CD4-positive, alpha-beta T cell treated with Interleukin-6 for 4 hours (primary cell): Measurements from ENCODE around the gene RHEX.

Experiments used
- DNase-seq: peaks from one replicate; pipeline ENCODE4 v3.0.0-alpha.2; 2020; ENCODE audit warnings: mixed read lengths

The RHEX gene

DNA sequence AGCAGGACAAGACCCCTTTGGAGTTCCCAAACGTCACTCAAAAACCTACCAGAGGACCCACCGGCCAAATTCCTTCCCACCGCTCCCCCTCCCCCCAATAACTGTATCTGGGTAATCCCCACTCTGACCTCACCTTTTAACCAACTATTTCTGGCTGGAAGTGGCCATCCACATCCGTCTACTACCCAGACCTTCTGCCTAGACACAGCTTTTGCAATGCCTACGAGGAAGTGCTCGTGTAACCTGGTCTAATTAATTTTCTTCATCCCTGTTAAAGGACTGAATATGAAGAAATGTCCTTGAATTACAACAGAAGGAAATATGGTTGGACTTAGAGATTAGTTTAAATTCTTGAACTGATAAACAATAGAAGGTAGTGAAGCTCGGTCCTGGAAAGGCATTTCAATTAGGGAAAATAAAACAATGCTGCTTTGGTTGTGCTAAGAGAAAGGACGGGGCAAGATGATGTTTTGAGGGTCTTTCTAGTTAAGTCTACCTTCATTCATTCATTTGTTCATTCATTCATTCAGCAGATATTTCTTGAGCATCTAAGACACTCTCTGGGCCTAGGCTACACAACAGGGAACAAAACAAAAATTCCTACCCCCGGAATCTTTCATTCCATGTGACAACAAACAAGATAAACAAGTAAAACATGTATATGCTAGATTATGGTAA, 45.4 kb downstream of the RHEX start:
- DNase-seq: no peak

DNA sequence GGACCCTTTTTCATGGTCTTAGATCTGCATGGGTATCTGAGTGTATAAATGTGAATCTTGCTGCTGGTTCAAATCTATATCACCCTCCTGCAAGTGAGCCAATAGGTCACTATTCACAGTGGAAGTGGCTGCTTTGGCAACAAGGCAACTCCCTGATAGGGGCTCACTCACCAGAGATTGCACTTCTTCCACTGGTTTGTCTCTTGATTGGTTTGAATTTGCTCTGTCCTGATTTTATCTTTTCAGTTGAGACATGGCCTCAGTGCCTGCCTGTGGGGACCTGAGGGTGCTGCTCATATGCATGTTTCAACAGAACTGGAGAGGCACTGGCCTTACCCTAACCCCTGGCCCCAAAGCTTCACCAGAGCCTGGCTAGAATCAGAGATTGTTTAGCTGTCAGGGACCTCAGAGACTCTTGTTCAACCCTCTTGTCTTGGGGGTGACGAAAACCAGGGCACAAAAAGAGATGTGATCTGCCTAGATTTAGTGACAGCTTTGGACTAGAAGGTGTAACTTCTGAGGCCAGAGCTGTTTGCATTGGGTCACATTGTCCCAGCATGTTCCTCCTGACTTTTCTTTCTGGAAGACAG, 47.3 kb downstream of the RHEX start:
- no peak for DNase-seq

DNA sequence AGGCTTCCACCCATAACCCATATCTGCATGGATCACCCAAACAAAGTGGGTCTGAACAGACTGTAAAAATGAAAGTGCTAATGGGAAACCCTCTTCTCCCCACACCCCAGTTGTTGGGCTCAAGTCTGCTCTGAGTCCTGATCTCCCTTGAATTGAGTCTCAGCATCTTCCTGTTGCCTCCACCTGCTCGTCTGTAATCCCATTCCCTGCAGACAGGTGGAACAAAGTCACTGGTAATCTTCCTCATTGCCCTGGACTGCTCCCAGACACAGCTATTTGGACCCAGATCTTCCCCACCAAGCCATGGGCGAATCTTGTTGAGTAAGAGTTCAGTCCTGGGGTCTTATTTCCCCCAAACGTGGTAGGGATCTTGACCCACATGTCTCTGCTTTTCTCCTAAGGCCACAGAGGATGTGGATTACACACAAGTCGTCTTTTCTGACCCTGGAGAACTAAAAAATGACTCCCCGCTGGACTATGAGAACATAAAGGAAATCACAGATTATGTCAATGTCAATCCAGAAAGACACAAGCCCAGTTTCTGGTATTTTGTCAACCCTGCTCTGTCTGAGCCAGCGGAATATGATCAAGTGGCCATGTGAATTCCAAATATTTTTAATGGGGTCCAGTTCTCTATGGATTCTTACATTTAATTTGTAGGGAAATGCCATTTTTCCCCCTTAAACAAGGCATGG, 48.5 kb downstream of the RHEX start:
- no peak for DNase-seq

DNA sequence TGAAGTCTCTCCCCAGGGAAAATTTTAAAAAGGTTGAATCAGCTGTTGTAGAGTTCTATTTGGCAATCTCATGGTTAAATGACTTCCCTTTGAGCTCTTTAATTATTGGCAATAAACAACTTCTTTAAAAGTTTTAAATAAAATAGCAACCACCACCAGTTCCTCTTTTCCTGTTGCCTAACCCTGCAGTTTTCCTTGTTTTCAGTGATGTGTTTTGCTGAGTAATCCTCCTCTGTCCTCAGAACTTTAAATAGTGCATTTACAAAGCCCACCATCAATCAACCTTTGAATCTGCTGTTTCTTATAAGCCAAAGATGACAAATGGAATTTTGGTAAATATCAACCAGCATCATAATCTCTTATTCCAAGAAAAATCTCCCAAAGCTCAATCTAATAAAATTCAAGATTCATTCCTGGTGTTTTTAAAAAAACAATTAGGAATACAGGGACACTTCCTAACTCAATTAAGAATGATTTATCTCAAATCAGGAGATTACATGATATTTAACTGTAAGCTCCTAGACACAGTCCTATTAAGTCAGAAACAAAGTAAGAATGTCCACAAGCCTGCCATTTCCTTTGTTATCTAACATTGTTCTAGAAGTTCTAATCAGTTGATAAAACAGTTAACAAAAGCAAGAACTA, 49.4 kb downstream of the RHEX start:
- no peak for DNase-seq

DNA sequence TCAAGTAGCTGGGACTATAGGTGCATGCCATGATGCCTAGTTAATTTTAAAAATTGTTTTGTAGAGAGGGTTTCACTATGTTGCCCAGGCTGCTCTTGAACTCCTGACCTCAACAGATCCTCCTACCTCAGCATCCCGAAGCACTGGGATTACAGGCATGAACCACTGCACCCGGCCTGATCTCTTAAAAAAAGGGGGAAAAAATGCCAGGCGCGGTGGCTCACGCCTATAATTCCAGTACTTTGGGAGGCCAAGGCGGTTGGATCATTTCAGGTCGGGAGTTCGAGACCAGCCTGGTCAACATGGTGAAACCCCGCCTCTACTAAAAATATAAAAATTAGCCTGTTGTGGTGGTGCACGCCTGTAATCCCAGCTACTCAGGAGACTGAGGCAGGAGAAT, 51.0 kb downstream of the RHEX start:
- no peak for DNase-seq

GRCh38 chr1:206105464-206105995, 52.6 kb downstream of the RHEX start:
- DNase-seq: no peak

- DNase-seq: peak; percentile 77
Observed at GRCh38 chr1:206106328-206107167, 53.6 kb downstream of the RHEX start.

DNA sequence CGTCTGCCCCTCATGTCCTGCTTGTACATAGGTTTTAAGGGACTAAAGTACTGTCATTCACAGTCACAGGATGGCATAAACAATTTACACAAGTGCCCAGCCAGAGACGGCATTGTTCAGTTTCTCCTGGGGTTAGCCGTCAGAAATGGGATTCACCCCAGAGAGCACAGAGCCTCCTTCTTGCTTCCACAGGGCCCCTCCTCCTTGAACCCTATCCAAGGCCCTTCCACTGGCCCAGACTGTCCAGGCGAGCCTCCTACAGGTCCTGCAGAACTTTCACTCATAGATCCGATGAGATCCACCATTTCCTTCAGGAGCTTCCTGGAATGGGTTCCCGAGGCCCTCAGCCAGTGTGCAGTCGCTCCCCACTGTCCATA, 54.2 kb downstream of the RHEX start:
- DNase-seq: no peak

DNA sequence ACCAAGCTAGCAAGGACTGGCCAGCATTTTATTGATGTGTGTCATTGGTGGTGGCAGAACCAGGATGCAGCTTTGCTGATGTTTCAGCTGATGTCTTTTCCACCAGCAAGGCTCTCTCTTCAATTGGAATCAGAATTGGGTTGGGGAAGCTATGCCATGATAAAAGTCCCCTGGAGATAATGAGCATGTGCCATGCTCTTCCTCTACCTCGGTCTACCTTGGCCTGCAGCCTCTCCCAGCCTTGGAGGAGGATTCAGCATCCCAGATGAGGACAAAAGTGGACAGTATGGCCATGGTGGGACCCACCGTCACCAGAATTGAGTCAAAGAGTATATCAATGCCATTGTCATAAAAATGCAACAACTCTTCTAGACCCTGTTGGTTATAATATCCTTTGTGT, 55.7 kb downstream of the RHEX start:
- DNase-seq: no peak

GRCh38 chr1:206109718-206110117, 56.7 kb downstream of the RHEX start:
- DNase-seq: no peak

DNA sequence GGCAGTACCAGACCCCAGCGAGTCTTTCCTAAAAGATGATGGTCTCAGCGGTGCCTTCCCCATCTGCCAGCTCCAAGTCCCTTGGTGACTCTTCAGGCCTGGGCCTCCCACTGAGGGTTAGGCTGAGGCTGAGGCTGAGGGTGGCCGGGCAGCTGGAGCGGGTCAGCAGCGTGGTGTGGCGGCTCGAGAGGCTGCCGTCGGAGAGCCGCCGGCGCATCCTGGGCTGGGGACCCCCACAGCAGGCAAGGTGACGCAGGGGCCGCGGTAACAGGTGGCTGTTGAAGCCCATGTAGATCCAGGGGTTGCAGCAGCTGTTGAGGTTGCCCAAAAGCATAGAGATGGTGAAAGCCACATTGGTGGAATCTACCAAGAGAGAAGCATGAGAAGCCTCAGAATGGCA, 57.2 kb downstream of the RHEX start:
- DNase-seq: no peak

DNA sequence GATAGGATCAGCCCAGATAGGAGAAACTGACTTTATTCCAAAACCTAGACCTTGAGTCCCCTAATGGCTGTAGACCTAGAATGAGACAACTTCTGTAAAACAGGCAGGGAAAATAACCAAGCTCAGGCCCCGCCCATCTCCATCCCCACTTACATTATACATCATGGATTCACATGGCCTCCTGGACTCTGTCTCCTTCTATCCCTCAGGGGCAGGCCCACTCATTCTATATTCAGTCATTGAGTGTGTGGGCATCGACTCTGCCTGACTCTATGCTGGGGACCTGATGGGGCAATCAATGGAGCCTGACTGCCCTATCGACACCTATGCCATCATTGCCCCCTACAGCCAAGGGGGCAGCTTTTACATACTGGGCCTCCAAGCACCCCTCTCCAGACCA, 57.8 kb downstream of the RHEX start:
- no peak for DNase-seq

DNA sequence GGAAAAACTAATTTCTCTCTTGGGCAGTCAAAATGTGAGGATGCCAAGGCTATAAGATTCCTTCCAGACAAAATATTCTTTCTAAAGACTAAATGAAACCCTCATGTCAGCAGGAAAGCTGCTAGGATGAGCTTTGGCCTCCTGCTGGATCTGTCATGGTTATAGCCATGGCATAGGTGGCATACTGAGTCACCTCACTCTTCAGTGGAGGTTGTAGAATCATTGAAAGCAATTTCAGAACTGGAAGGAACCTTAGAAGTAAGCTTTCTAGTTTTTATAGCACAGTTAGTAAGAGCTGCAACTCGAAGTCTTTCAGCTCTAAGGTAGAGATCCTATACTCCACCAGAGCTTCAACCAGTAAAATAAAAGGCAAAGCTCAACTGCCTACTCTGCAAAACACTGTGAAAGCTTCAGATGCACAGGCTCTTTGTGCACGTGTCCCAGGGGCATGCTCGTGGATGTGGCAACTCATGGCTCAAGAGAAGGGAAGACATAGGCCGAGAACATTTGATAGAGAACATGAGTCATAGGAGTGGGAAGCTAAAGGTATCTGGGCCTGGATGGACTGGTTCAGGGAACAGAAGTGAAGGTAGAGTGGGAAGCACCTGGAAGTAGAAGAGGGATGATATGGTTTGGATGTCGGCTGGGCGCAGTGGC, 58.4 kb downstream of the RHEX start:
- DNase-seq: no peak

DNA sequence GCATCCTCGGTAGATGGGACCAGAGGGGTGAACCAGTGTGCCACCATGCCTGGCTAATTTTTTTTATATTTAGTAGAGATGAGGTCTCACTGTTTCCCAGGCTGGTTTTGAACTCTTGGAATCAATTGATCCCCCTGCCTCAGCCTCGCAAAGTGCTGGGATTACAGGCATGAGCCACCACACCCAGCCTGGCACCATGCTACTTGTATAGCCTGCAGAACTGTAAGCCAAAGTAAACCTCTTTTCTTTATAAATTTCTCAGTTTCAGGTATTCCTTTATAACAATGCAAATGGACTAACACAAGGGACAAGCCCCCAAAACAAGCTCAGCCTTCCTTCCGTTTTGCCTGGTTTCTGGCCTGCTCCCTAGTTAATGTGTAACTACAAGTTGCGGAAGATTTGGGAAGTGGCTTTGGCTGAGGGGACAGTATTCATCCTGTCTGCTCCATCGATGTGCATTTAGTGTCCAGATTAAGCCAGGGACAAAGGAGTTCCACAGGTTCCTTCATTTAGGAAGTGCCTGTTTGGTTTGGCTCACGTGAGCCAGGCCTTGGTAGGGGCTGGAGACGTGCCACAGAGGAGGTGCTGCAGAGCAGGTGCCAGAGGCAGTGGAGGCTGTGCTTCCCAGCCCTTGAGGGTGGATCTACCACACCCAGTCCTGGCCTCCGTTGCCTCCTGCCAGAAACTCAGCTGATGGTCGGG, 59.8 kb downstream of the RHEX start:
- DNase-seq: no peak

DNA sequence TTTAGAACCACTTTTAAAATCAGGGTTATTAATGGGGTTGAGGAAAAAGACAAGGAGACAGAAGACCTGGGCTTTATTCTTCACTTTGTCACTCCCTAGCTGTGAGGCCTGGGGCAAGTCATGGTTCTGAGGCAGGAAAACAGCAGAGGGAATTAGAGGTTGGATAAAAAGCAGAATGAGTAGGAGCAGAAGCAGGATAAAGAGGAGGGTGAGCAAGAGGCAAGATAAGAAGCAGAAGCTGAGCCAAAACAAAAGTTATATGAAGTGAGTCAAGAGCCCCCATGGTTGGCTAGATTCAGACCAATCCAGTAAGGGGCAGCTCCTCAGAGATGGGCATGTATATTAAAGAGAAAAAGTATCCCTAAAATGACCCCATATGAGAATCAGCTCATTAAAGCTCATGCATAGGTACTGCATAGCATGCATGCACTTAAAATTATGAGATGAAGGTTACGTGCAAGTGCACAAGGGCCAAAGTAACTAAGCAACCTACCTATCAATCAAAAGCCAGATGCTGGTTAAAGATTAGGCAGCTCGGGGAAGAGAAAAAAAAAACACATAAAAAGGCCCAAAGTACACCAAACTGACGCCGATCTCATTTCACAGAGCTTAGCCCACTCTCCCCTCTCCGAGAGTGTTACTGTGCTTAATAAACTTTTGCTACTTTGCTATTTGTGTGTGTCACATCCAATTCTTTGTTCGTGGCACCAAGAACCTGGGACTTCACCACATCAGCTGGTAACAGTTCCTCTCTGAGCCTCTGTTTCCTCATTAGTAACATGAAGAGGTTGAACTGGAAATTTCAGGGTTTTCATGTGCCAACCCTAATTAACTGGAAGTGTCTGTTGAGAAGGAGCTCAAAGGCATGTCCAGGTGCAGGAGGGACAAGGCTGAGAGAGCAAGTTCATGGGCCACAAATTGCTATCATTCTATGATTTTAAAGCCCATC, 62.0 kb downstream of the RHEX start:
- no peak for DNase-seq

GRCh38 chr1:206115791-206116190, 62.8 kb downstream of the RHEX start:
- DNase-seq: no peak

- no peak for DNase-seq
Observed at GRCh38 chr1:206116191-206116872, 63.4 kb downstream of the RHEX start.

GRCh38 chr1:206116873-206117150, 63.8 kb downstream of the RHEX start:
- no peak for DNase-seq

DNA sequence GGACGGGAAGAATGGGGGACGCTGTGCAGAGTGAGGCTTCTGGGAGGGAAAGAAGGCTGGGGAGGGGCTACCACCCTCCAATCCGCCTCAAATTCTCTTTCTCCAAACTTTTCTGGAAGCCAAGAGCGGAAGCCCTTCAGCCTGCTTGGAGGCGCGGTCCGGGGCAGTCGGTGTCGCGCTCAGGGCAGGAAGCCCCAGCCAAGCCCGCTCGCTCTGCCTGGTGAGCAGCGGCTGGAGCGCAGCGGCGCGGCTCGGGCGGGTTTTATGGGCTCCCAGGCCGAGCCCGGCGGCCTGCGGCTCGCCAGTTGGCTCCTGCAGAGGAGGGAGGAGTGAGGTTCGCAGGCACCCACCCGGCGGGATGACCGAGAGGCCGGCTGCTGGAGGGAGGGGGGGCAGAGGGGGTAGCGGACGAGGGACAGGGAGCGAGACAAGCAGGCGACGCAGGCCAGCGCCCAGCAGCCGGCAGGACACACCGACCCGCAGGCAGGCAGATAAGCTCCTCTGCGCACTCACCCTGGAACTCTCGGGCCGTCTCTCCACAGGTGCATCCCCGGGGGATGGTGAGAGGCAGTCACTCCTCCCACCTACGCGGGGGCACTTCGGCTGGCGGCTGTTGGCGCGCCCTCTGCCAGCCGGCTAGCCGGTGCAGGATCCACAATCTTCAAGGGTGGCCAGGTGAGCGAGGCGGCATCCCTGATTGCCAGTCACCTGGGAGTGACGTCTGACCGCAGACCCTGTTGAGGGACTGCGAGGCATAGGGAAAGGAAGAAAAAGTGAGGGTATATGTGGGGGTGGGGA, 64.4 kb downstream of the RHEX start, which contains the start of gene AVPR1B:
AVPR1B (minus strand) TSS at position 238 of the 798 bp plus-strand sequence. CDS start 498 bp downstream, outside the sequence.
- peak; percentile 3 for DNase-seq
